Measurements from ENCODE around the gene RRP9.
A peak's percentile ranks its signal among the peaks of the same experiment; 100 is the strongest.

RRP9 gene

GRCh38 chr3:51955893-51956770 lies 14.4 kb upstream of the RRP9 start:
- peak; percentile 45 for DNase-seq (ENCODE audit: low read depth)

GRCh38 chr3:51955175-51955892 lies 13.6 kb upstream of the RRP9 start, which contains the start of gene GPR62:
TSS of gene GPR62 (plus strand) at chr3:51955381. CDS start at chr3:51955653, 272 bp downstream.
- no peak for DNase-seq (ENCODE audit: low read depth)

GRCh38 chr3:51954713-51955112 lies 13.0 kb upstream of the RRP9 start:
- DNase-seq (ENCODE audit: low read depth), result no peak

GRCh38 chr3:51954105-51954504 lies 12.4 kb upstream of the RRP9 start:
- no peak for DNase-seq (ENCODE audit: low read depth)

GRCh38 chr3:51953445-51953844 lies 11.7 kb upstream of the RRP9 start:
- DNase-seq (ENCODE audit: low read depth), result peak; percentile 90

GRCh38 chr3:51950899-51951298 lies 9.2 kb upstream of the RRP9 start:
- no peak for DNase-seq (ENCODE audit: low read depth)

GRCh38 chr3:51949121-51949520 lies 7.4 kb upstream of the RRP9 start:
- DNase-seq (ENCODE audit: low read depth), result no peak

- DNase-seq (ENCODE audit: low read depth), result no peak
These were observed 6.4 kb upstream of the RRP9 start for GRCh38 chr3:51948016-51948580.

GRCh38 chr3:51947215-51947900 lies 5.7 kb upstream of the RRP9 start:
- no peak for DNase-seq (ENCODE audit: low read depth)

GRCh38 chr3:51946796-51947195 lies 5.1 kb upstream of the RRP9 start:
- no peak for DNase-seq (ENCODE audit: low read depth)

- DNase-seq (ENCODE audit: low read depth), result no peak
These were observed 4.4 kb upstream of the RRP9 start for GRCh38 chr3:51945926-51946705.

- no peak for DNase-seq (ENCODE audit: low read depth)
These were observed 3.5 kb upstream of the RRP9 start for GRCh38 chr3:51945031-51945840.

- DNase-seq (ENCODE audit: low read depth), result no peak
These were observed 2.8 kb upstream of the RRP9 start for GRCh38 chr3:51944451-51945021.

- DNase-seq (ENCODE audit: low read depth), result no peak
These were observed 2.0 kb upstream of the RRP9 start for GRCh38 chr3:51943451-51944391.

- peak; percentile 51 for DNase-seq (ENCODE audit: low read depth)
These were observed 1.1 kb upstream of the RRP9 start for GRCh38 chr3:51942603-51943450.

- no peak for DNase-seq (ENCODE audit: low read depth)
These were observed 274 bp downstream of the RRP9 start for GRCh38 chr3:51941463-51941797.

GRCh38 chr3:51940648-51941462 lies 849 bp downstream of the RRP9 start:
- DNase-seq (ENCODE audit: low read depth), result peak; percentile 51
